ACC112 (cell line): ENCODE data around the gene CASP7.

ENCODE experiments used
- H2AFZ ChIP-seq: fragments of 200-600 bp; sonication (generic); one replicate; pipeline ENCODE4 v1.6.0; 2017; ENCODE audit warnings: antibody characterized with exemption, low read length; ENCODE audit not compliant: unreplicated experiment
- H3K27ac ChIP-seq: fragments of 200-600 bp; sonication (generic); 2 replicates; pipeline ENCODE4 v1.5.1; 2014; ENCODE audit warnings: low read depth, mild to moderate bottlenecking, antibody characterized with exemption, low read length, moderate library complexity
- H3K27me3 ChIP-seq: fragments of 200-600 bp; sonication (generic); 2 replicates; pipeline ENCODE4 v1.6.1; 2014; ENCODE audit warnings: mild to moderate bottlenecking, antibody characterized with exemption, low read length, moderate library complexity, mixed read lengths; ENCODE audit not compliant: insufficient read depth
- H3K36me3 ChIP-seq: fragments of 200-600 bp; sonication (generic); 2 replicates; pipeline ENCODE4 v1.6.1; 2016; ENCODE audit warnings: mild to moderate bottlenecking, antibody characterized with exemption, low read length, moderate library complexity, mixed read lengths; ENCODE audit not compliant: insufficient read depth
- H3K4me1 ChIP-seq: fragments of 200-600 bp; sonication (generic); one replicate; pipeline ENCODE4 v1.6.1; 2016; ENCODE audit warnings: low read length, mixed read lengths; ENCODE audit not compliant: insufficient read depth, unreplicated experiment, control insufficient read depth
- H3K4me3 ChIP-seq: fragments of 200-600 bp; sonication (generic); 2 replicates; pipeline ENCODE4 v1.5.1; 2014; ENCODE audit warnings: mild to moderate bottlenecking, low read depth, low read length
- H3K79me2 ChIP-seq: fragments of 200-600 bp; sonication (generic); one replicate; pipeline ENCODE4 v1.6.0; 2016; ENCODE audit warnings: low read length; ENCODE audit not compliant: control insufficient read depth, unreplicated experiment, insufficient read depth

CASP7 gene

DNA sequence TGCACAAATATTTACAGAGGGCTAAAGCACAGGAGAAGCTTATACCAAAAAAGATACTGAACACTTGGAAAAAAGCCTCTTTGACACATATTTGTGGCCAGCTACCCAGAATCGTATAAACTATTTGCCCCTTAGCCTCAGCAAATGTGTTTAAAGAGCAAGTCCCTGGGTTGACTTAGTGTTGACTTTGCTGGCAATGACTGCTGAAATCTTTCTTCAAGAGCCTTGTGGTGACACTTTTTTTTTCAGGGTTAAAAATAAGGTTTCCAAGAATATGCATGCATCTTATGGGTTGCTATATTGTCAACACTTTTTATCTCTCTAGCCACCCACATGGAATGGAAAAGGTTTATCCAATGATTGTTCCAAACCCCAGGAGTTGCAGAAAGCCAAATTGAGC is 56.9 kb downstream of the CASP7 start:
- Histone ChIP-seq H2AFZ (no peak overlapping the region), H3K4me1 (peaks cover 4% of the 10 kb centered on the region), H3K36me3 (no peaks in the 10 kb centered on the region), H3K79me2 (no peaks in the 10 kb centered on the region), H3K4me3 (no peak overlapping the region), H3K27ac (no peak overlapping the region), H3K27me3 (peaks cover 42% of the 10 kb centered on the region)

DNA sequence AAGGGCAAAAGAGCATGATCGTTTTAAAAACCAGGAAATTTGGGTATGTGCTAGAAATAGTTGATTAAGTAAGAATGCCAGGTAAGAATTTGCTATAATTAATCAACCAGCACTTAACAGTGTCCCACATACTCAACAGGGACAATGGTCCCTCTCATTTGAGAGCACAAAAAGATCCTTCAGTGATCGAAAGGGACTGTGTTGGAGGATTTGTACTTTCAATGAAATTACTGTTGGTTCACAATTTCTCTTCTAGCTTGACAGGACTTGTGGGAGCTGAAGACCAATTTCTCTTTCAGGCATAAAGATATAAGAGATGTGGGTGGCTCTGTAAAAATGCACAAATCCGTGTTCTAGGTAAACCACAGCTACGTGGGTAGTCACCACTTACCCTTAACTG is 59.3 kb downstream of the CASP7 start:
- peaks cover 57% of the 10 kb centered on the region for H3K27me3 ChIP-seq
- H3K27ac ChIP-seq = no peak overlapping the region
- H3K4me3 ChIP-seq = no peak overlapping the region
- no peaks in the 10 kb centered on the region for H3K36me3 ChIP-seq
- no peaks in the 10 kb centered on the region for H3K79me2 ChIP-seq
- no peaks in the 10 kb centered on the region for H3K4me1 ChIP-seq
- H2AFZ ChIP-seq = no peak overlapping the region

DNA sequence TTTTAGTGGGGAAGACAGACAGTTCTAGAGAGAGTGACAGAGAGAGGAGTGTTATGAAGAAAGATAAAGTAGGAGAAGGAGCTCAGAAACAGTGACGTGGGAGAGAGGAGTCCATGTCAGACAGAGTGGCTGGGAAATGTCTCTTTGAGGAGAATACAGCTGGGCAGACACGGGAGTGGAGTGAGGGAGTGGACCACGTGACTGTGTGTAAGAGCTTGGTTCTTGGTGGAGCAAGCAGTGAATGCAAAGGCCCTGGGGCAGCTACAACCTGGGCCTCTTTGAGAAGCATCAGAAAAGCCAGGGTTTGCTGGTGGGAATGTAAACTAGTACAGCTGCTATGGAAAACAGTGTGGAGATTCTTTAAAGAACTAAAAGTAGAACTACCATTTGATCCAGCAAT is 59.9 kb downstream of the CASP7 start:
- peaks cover 59% of the 10 kb centered on the region for H3K27me3 ChIP-seq
- H3K27ac ChIP-seq = no peak overlapping the region
- H3K79me2 ChIP-seq = no peaks in the 10 kb centered on the region
- H3K36me3 ChIP-seq = no peaks in the 10 kb centered on the region
- H3K4me1 ChIP-seq = no peaks in the 10 kb centered on the region
- H2AFZ ChIP-seq = no peak overlapping the region
- H3K4me3 ChIP-seq = no peak overlapping the region

GRCh38 chr10:113740850-113741249 is 61.1 kb downstream of the CASP7 start:
- H3K4me1 ChIP-seq = peaks cover under 1% of the 10 kb centered on the region
- peaks cover 55% of the 10 kb centered on the region for H3K27me3 ChIP-seq

GRCh38 chr10:113742466-113742865 is 62.8 kb downstream of the CASP7 start:
- Histone ChIP-seq H3K4me3 (no peak overlapping the region), H3K4me1 (peaks cover 10% of the 10 kb centered on the region), H3K27ac (no peak overlapping the region), H2AFZ (no peak overlapping the region), H3K79me2 (no peaks in the 10 kb centered on the region), H3K27me3 (peaks cover 42% of the 10 kb centered on the region), H3K36me3 (no peaks in the 10 kb centered on the region)

More at GRCh38 chr10:113740850-113741249, 61.1 kb downstream of the CASP7 start:
- H3K27ac ChIP-seq = no peak overlapping the region
- no peak overlapping the region for H2AFZ ChIP-seq
- H3K4me3 ChIP-seq = no peak overlapping the region
- no peaks in the 10 kb centered on the region for H3K79me2 ChIP-seq
- no peaks in the 10 kb centered on the region for H3K36me3 ChIP-seq

DNA sequence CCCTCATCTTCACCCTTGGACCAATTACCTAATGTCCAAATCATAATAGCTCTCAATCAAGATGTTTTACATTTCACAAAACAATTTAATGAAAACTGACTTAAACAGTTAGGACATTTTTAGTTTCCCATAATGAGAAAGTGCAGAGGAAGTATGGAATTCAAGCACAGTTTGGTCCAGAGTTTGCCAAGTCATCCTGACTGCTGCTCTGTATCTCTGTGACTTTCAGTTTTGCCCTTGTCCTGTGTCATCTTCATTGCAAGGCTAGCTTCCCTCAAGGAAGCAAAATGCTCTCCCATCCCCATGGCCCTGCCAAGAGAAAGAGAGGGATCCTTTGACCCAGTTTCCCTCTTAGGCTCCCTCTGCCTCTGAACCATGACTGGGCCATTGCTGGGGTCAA is 63.9 kb downstream of the CASP7 start:
- Histone ChIP-seq H3K4me3 (no peak overlapping the region), H3K27me3 (peaks cover 33% of the 10 kb centered on the region), H3K4me1 (peaks cover 10% of the 10 kb centered on the region)

DNA sequence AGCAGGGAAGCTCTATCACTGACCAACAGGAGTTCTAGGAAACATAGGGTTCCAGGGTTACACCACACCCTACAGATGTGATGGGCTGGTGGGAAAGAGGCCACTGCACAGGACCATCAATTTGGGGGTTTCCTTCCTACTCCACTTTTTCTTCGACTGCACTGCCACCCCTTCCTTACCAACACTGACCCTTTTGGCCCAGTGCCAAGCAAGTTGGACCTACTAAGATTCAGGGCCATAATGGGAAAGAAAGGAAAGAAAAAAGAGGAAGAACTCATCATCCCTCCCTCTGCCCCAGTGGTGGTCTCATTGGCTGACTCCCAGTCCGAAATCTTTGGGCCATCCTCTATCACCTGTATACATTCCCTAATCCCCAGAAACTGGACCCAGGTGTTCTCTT is 65.7 kb downstream of the CASP7 start:
- H3K4me1 ChIP-seq = peaks cover 10% of the 10 kb centered on the region
- no peak overlapping the region for H3K27ac ChIP-seq
- no peaks in the 10 kb centered on the region for H3K79me2 ChIP-seq
- H2AFZ ChIP-seq = no peak overlapping the region
- H3K4me3 ChIP-seq = no peak overlapping the region
- H3K36me3 ChIP-seq = no peaks in the 10 kb centered on the region
- H3K27me3 ChIP-seq = peaks cover 26% of the 10 kb centered on the region

More for the DNA sequence above, 63.9 kb downstream of the CASP7 start:
- H3K36me3 ChIP-seq = no peaks in the 10 kb centered on the region
- H2AFZ ChIP-seq = no peak overlapping the region
- no peaks in the 10 kb centered on the region for H3K79me2 ChIP-seq
- H3K27ac ChIP-seq = no peak overlapping the region

DNA sequence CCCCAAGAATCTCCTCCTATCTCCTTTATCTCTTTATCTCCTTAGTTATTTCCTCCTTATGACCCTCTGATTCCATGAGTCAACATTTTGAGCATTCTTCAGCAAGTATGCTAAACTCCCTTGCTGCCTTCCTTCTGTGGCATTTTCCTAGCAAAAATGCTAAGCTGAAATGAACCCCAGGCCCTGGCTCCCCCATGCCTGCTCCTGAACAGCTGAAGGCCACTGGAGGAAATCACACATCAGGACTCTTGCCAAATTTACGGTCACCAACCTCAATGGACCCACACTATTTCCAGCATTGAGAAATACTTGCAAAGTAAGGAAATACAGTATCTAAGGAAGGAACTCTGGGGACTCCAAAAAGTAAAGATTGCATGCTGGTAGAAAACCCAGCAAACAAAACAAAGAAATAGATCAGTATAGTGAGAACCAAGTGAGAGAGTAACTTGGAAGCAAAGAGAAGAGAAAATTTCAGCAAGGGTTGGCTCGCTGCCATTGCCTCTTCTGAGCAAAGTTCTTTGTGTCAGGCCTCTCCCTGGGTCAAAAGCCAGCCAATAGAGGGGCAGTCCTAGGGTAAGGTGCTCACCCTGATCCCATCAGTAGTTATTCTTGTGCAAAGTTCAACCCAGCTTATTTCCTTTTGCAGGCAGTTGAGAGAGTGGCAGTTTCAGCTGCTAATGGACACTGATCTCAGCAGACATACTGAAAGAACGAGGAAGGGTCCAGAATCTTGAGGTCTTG is 66.7 kb downstream of the CASP7 start:
- H3K36me3 ChIP-seq = no peaks in the 10 kb centered on the region
- peaks cover 26% of the 10 kb centered on the region for H3K27me3 ChIP-seq
- no peak overlapping the region for H3K27ac ChIP-seq

DNA sequence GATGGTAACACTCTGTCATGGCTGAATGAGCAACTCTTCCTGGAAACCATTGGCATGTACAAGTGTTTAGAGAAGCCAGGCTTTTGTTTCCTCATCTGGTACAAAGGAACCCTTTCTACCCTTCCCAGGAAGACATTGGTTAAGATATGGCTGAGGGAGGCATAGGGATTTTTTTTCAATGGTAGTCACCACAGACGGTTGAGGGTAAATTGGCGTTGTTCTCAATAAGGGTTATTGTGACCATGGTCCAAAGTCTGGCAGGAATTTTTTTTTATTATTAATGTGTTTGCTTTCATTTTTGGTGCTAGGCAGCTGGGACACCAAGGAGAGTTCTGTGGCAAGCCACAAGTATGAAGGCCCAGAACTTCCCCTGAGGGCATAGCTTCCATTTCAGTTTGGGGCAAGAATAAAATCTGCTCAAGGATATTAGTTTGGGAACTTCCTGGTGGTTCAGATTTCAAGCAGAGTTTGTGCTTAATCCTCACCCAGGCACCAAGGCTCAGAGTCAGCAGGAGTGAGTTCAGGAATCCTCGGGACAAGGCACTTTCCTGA is 71.5 kb downstream of the CASP7 start, which contains the start of gene PLEKHS1:
Gene PLEKHS1, plus strand, starts transcription at position 502 of the 552 bp plus-strand sequence. CDS start 3,596 bp downstream, outside the sequence.
- Histone ChIP-seq H2AFZ (no peak within 1 kb of the TSS), H3K4me1 (peaks cover 5% of the 10 kb centered on the region), H3K36me3 (no peaks in the 10 kb centered on the region), H3K27ac (no peak within 1 kb of the TSS), H3K4me3 (no peak within 1 kb of the TSS), H3K27me3 (peaks cover 9% of the 10 kb centered on the region), H3K79me2 (no peaks in the 10 kb centered on the region)

More for the DNA sequence above, 66.7 kb downstream of the CASP7 start:
- no peak overlapping the region for H3K4me3 ChIP-seq
- H3K4me1 ChIP-seq = peaks cover 10% of the 10 kb centered on the region
- H3K79me2 ChIP-seq = no peaks in the 10 kb centered on the region
- H2AFZ ChIP-seq = no peak overlapping the region

DNA sequence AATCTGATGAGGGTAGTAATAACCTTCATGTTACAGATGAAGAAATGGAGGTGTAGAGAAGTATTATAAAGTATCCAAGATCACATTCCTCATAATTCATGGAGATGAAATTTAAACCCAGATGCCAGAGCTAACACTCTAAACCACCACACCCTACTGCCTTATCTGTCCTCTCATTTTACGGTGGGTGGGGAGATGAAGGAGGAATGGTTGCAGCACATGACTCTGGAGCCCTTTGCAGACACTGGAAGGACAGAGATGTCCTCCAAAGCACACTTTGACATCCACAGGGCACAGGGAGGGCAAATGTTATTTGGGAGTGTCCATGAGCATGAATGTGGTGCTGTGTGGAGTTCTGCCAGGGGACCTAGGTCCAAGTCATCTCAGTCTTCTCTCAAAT is 72.8 kb downstream of the CASP7 start:
- Histone ChIP-seq H2AFZ (no peak overlapping the region), H3K36me3 (no peaks in the 10 kb centered on the region), H3K27me3 (peaks cover 9% of the 10 kb centered on the region), H3K79me2 (no peaks in the 10 kb centered on the region), H3K4me3 (no peak overlapping the region), H3K4me1 (no peaks in the 10 kb centered on the region), H3K27ac (no peak overlapping the region)
